A549 (cell line): ENCODE measurements around the gene AKR7A2. TPM values are rescaled to one million over a fixed set of nuclear protein-coding genes. Genes with fewer than 3 reads are reported as not detected.

Experiments
- ATAC-seq, 2 experiments: fragments of 200-7000 bp in 1 of 2; fragments of >200 bp in 1 of 2; cut with Nextera tagmentation in 1 of 2; cut with Tn5 transposase in 1 of 2; 3 replicates each; pipeline versions ENCODE4 v1.8.0 to v1.9.1; 2018 to 2020; ENCODE audit warnings: mild to moderate bottlenecking in 1 of 2, moderate library complexity in 1 of 2
- CTCF ChIA-PET: fragments of 300-600 bp; sonication (Branson Sonifier 250); formaldehyde crosslinking; extraction: SDS; loops from one replicate; lab custom pipeline; 2021; ENCODE audit warnings: antibody characterized with exemption, inconsistent platforms; lab: Yijun Ruan, JAX
- POLR2A ChIA-PET: fragments of 350-600 bp; formaldehyde crosslinking; extraction: SDS; loops from one replicate; lab custom pipeline; 2021; ENCODE audit warnings: antibody characterized with exemption, inconsistent platforms; lab: Yijun Ruan, JAX
- DNase-seq, 2 experiments: peaks; one replicate each; pipeline versions ENCODE4 v3.0.0 to v3.0.0-alpha.2; 2011 to 2016; ENCODE audit warnings: low read depth in 1 of 2, low spot score in 1 of 2
- FAIRE-seq: peaks from 2 replicates; lab custom pipeline; 2011; peaks lifted over from hg19 to GRCh38; lab: Jason Lieb, UNC
- H3K27ac ChIP-seq, 2 experiments: fragments of >200 bp; sonication (Bioruptor Twin); formaldehyde crosslinking; 3 replicates each; pipeline ENCODE4 v1.5.1; 2016 to 2017
- H3K4me1 ChIP-seq: fragments of >200 bp; sonication (Bioruptor Twin); formaldehyde crosslinking; 3 replicates; pipeline ENCODE4 v1.6.1; 2016
- H3K4me2 ChIP-seq: fragments of >200 bp; sonication (Bioruptor Twin); formaldehyde crosslinking; 3 replicates; pipeline ENCODE4 v1.6.1; 2016
- H3K4me3 ChIP-seq: fragments of >200 bp; sonication (Bioruptor Twin); formaldehyde crosslinking; 3 replicates; pipeline ENCODE4 v1.5.1; 2016
- H3K9me3 ChIP-seq: fragments of >200 bp; sonication (Bioruptor Twin); formaldehyde crosslinking; 3 replicates; pipeline ENCODE4 v1.6.1; 2016
- BCL3 ChIP-seq: fragments of >200 bp; sonication (Bioruptor Twin); formaldehyde crosslinking; IDR thresholded peaks from 3 replicates; pipeline ENCODE4 v1.6.1; 2016
- BHLHE40 ChIP-seq: IDR thresholded peaks from 2 replicates; pipeline ENCODE4 v1.6.1; 2012; ENCODE audit warnings: low read depth, low read length, inconsistent platforms
- CEBPB ChIP-seq, 2 experiments: fragments of >200 bp in 1 of 2; sonication (Bioruptor Twin) in 1 of 2; formaldehyde crosslinking in 1 of 2; IDR thresholded peaks; 2 replicates each; pipeline ENCODE4 v1.6.1; 2012 to 2016
- CHD2 ChIP-seq: fragments of 150-350 bp; IDR thresholded peaks from 2 replicates; pipeline ENCODE4 v1.6.1; 2014; ENCODE audit warnings: low read length; ENCODE audit not compliant: partially characterized antibody
- CTCF ChIP-seq: fragments of >200 bp; sonication (Bioruptor Twin); formaldehyde crosslinking; IDR thresholded peaks from 3 replicates; pipeline ENCODE4 v1.5.1; 2016
- E2F6 ChIP-seq: IDR thresholded peaks from 2 replicates; pipeline ENCODE4 v1.6.1; 2012; ENCODE audit warnings: low read depth, borderline replicate concordance
- EHF ChIP-seq: fragments of 250-450 bp; sonication (Bioruptor Pico); IDR thresholded peaks from 2 replicates; pipeline ENCODE4 v1.5.0; 2020; ENCODE audit warnings: mild to moderate bottlenecking
- EHMT2 ChIP-seq: fragments of 200-600 bp; sonication (generic); IDR thresholded peaks from 2 replicates; pipeline ENCODE4 v1.6.1; 2016; ENCODE audit warnings: antibody characterized with exemption, low read depth, mild to moderate bottlenecking, moderate library complexity
- EP300 ChIP-seq, 2 experiments: fragments of >200 bp; sonication (Bioruptor Twin); formaldehyde crosslinking; IDR thresholded peaks; 2 replicates in 1 of 2; 3 replicates in 1 of 2; pipeline ENCODE4 v1.6.1; 2016 to 2017
- ESRRA ChIP-seq: fragments of 150-350 bp; IDR thresholded peaks from 2 replicates; pipeline ENCODE4 v1.6.1; 2014; ENCODE audit warnings: mild to moderate bottlenecking, low read length, borderline replicate concordance
- FOSB ChIP-seq: fragments of 250-450 bp; sonication (Bioruptor Pico); IDR thresholded peaks from 2 replicates; pipeline ENCODE4 v1.5.0; 2020; ENCODE audit warnings: mild to moderate bottlenecking, moderate library complexity
- FOXS1 ChIP-seq: fragments of 250-450 bp; sonication (Bioruptor Pico); IDR thresholded peaks from 2 replicates; pipeline ENCODE4 v1.5.0; 2020; ENCODE audit warnings: mild to moderate bottlenecking, moderate library complexity
- HDAC2 ChIP-seq: fragments of 200-600 bp; sonication (generic); IDR thresholded peaks from 2 replicates; pipeline ENCODE4 v1.6.1; 2016
- HMGXB4 ChIP-seq: fragments of 250-450 bp; sonication (Bioruptor Pico); IDR thresholded peaks from 2 replicates; pipeline ENCODE4 v1.5.0; 2021; ENCODE audit warnings: mild to moderate bottlenecking, moderate library complexity, borderline replicate concordance
- HOXB13 ChIP-seq: fragments of 250-450 bp; sonication (Bioruptor Pico); IDR thresholded peaks from 2 replicates; pipeline ENCODE4 v1.5.0; 2020; ENCODE audit warnings: low read depth, mild to moderate bottlenecking, moderate library complexity
- HOXB5 ChIP-seq: fragments of 250-450 bp; sonication (Bioruptor Pico); IDR thresholded peaks from 2 replicates; pipeline ENCODE4 v1.5.0; 2020; ENCODE audit warnings: mild to moderate bottlenecking, moderate library complexity
- MAX ChIP-seq: IDR thresholded peaks from 2 replicates; pipeline ENCODE4 v1.6.1; 2012
- NFE2L2 ChIP-seq: fragments of 150-350 bp; conservative IDR thresholded peaks from 2 replicates; pipeline ENCODE4 v1.6.1; 2014; ENCODE audit warnings: low read length
- NPAS2 ChIP-seq: fragments of 250-450 bp; sonication (Bioruptor Pico); IDR thresholded peaks from 2 replicates; pipeline ENCODE4 v1.8.0; 2022; ENCODE audit warnings: mild to moderate bottlenecking, moderate library complexity, borderline replicate concordance
- PHF8 ChIP-seq: fragments of 200-600 bp; sonication (generic); IDR thresholded peaks from 2 replicates; pipeline ENCODE4 v1.6.1; 2016; ENCODE audit warnings: low read depth, mild to moderate bottlenecking, antibody characterized with exemption, moderate library complexity, borderline replicate concordance
- POLR2A ChIP-seq: IDR thresholded peaks from 2 replicates; pipeline ENCODE4 v1.6.1; 2012; ENCODE audit warnings: mild to moderate bottlenecking, low read length
- POLR2AphosphoS2 ChIP-seq: conservative IDR thresholded peaks from 2 replicates; pipeline ENCODE4 v1.6.1; 2012; ENCODE audit warnings: low read length, improper control_type of control experiment, inconsistent platforms
- RAD21 ChIP-seq, 2 experiments: fragments of >200 bp in 1 of 2; sonication (Bioruptor Twin) in 1 of 2; formaldehyde crosslinking in 1 of 2; IDR thresholded peaks in 1 of 2; conservative IDR thresholded peaks in 1 of 2; 2 replicates in 1 of 2; 3 replicates in 1 of 2; pipeline ENCODE4 v1.6.1; 2012 to 2018; ENCODE audit warnings: inconsistent platforms in 1 of 2
- RARB ChIP-seq: fragments of 250-450 bp; sonication (Bioruptor Pico); IDR thresholded peaks from 2 replicates; pipeline ENCODE4 v1.8.0; 2021; ENCODE audit warnings: mild to moderate bottlenecking, moderate library complexity
- RFX5 ChIP-seq: fragments of 450-650 bp; IDR thresholded peaks from 2 replicates; pipeline ENCODE4 v1.7.1; 2014; ENCODE audit warnings: antibody characterized with exemption, mild to moderate bottlenecking, moderate library complexity
- RNF2 ChIP-seq: fragments of 200-600 bp; sonication (generic); IDR thresholded peaks from 2 replicates; pipeline ENCODE4 v1.6.1; 2016; ENCODE audit warnings: low read depth, mild to moderate bottlenecking, antibody characterized with exemption, moderate library complexity, borderline replicate concordance
- SMC3 ChIP-seq: fragments of >200 bp; sonication (Bioruptor Twin); formaldehyde crosslinking; IDR thresholded peaks from 3 replicates; pipeline ENCODE4 v1.6.1; 2018; ENCODE audit warnings: inconsistent platforms
- TP53 ChIP-seq: fragments of 250-450 bp; sonication (Bioruptor Pico); IDR thresholded peaks from 2 replicates; pipeline ENCODE4 v1.5.0; 2021; ENCODE audit warnings: mild to moderate bottlenecking, moderate library complexity
- USF2 ChIP-seq: fragments of 450-650 bp; IDR thresholded peaks from 2 replicates; pipeline ENCODE4 v1.6.1; 2014; ENCODE audit warnings: antibody characterized with exemption
- WGBS: methylation state at CpG from one replicate; pipeline ENCODE4 v1.1.6; 2017; ENCODE audit errors: missing lambda C conversion rate; 5-methylcytosine and 5-hydroxymethylcytosine counted together
- polyA plus RNA-seq, 4 experiments: library from polyadenylated mRNA; depleted of rRNA in 3 of 4; stranded (reverse); fragments of >200 nt; fragmentation: RNase III in 1 of 4; extraction: RNeasy Plus Mini Kit Qiagen cat#74134 plus additional on column Dnase treatment in 1 of 4; gene quantifications; 2 replicates in 3 of 4; 3 replicates in 1 of 4; pipeline ENCODE4 v1.2.3, GENCODE V29; 2011 to 2017

AKR7A2 gene
- polyA plus RNA-seq, 2 of the 4 experiments (the other 2 are of a cell fraction), result 22.2 to 31.4 TPM

- TF ChIP-seq USF2, result no peak
- TF ChIP-seq SMC3, result no peak
Observed at GRCh38 chr1:19325368-19325957, 13.5 kb upstream of the AKR7A2 start (continued).

- POLR2A ChIA-PET, result no interaction called here
- 100% methylated on average over 4 of the region's 9 CpGs for WGBS
- no peaks in the 10 kb centered on the region for H3K4me1 ChIP-seq
- ATAC-seq (no peak), FAIRE-seq (no peak), DNase-seq (no peak)
- H3K27ac ChIP-seq, result no peak overlapping the region
- CTCF ChIA-PET, result no interaction called here
- H3K4me3 ChIP-seq, result no peak overlapping the region
- H3K4me2 ChIP-seq, result no peak overlapping the region
- TF ChIP-seq EP300 (IDR thresholded peaks at IDR 0.05) (no peak), CHD2 (no peak), HOXB13 (CRISPR knock-in tag) (no peak), HMGXB4 (CRISPR knock-in tag) (no peak), HDAC2 (no peak), MAX (no peak), NFE2L2 (no peak), POLR2A (no peak), CEBPB (IDR thresholded peaks at IDR 0.05) (no peak), ESRRA (no peak), NPAS2 (no peak), RFX5 (no peak), HOXB5 (CRISPR knock-in tag) (no peak), BCL3 (no peak), PHF8 (no peak), E2F6 (no peak), FOXS1 (no peak), BHLHE40 (no peak)
- no peaks in the 10 kb centered on the region for H3K9me3 ChIP-seq
Observed at GRCh38 chr1:19324665-19324990, 12.7 kb upstream of the AKR7A2 start.

- DNase-seq (no peak), ATAC-seq (no peak), FAIRE-seq (no peak)
- WGBS, result 94% methylated on average over 23 of the region's 23 CpGs
- ChIA-PET POLR2A (no interaction called here), CTCF (no interaction called here)
- H3K4me2 ChIP-seq, result no peak overlapping the region
- H3K9me3 ChIP-seq, result no peaks in the 10 kb centered on the region
- H3K4me1 ChIP-seq, result no peaks in the 10 kb centered on the region
- H3K27ac ChIP-seq, result no peak overlapping the region
- TF ChIP-seq HOXB5 (CRISPR knock-in tag) (no peak), POLR2AphosphoS2 (no peak), TP53 (no peak), FOSB (CRISPR knock-in tag) (no peak), RARB (CRISPR knock-in tag) (no peak), EHF (CRISPR knock-in tag) (no peak), EHMT2 (no peak), RNF2 (no peak), RAD21 (conservative IDR thresholded peaks at IDR 0.05 in 1 of 2, IDR thresholded peaks at IDR 0.05 in 1 of 2) (no peak), CTCF (no peak)
- no peak overlapping the region for H3K4me3 ChIP-seq
Observed at GRCh38 chr1:19323987-19324664, 12.2 kb upstream of the AKR7A2 start.
